AG04449 (cell line): ENCODE data around the gene WNK2.

Source experiments
- CTCF ChIA-PET: fragments of 350-600 bp; formaldehyde crosslinking; extraction: SDS; loops from one replicate; lab custom pipeline; 2021; ENCODE audit warnings: antibody characterized with exemption; lab: Yijun Ruan, JAX
- POLR2A ChIA-PET: fragments of 400-600, 350-600 bp; formaldehyde crosslinking; extraction: SDS; loops from one replicate; lab custom pipeline; 2020; ENCODE audit warnings: antibody characterized with exemption, inconsistent platforms; lab: Yijun Ruan, JAX
- DNase-seq: peaks from one replicate; pipeline ENCODE4 v3.0.0-alpha.2; 2010; ENCODE audit warnings: low read depth, low spot score
- H3K4me3 ChIP-seq: 2 replicates; pipeline ENCODE4 v1.5.1; 2011; ENCODE audit warnings: low read depth, mild to moderate bottlenecking, control low read depth, low read length
- CTCF ChIP-seq: IDR thresholded peaks from one replicate; pipeline ENCODE4 v1.5.1; 2011; ENCODE audit warnings: mild to moderate bottlenecking, moderate library complexity, low read length, control low read depth, inconsistent platforms; ENCODE audit not compliant: insufficient read depth; ENCODE audit errors: missing control alignments

Gene WNK2

DNA sequence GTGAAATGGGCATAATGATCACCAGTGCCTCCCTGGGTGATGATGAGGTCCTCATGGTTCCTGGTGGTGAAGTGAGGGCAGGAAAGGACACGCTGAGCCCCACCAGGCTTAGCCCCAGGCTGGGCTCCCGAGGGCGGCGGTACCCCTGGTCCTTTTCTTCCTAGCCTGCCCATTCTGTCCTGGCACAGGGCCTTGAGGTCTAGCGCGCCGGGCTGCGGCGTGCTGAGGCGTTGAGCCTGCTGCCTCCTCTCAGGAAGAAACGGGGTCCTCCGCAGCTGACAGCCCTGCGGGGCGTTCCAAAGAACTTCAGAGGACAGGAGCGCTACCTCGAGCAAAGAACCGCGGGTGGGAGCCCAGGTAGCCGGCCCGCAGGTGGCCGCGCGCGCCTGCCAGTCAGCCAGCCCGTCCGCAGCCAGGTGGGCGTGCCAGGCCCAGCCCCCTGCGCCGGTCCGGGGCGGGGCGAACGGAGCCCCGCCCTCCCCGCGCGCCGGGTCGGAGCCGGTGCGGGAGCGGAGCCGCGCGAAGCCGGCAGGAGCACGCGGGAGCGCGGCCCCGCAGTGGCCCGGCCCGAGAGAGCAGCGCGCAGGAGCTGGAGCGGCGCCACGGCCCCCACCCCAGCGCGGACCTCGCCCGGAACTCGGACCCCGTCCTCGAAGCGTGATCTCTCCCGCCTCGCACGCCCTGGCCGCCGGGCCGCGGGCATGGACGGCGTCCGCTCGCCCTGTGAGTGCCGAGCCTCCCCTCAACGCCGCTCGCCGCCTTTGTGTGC lies at the start of gene WNK2:
Gene WNK2, plus strand, starts transcription at position 477 of the 769 bp plus-strand sequence. CDS start 791 bp downstream, outside the sequence.
- no peak for DNase-seq
- CTCF ChIA-PET = interaction anchor here (1.2 kb wide), 1 partner anchor 24 kb away, joined by 3 read pairs; no protein-coding TSS in a partner anchor

GRCh38 chr9:93134740-93135444 lies 49.0 kb upstream of the WNK2 start:
- ChIA-PET POLR2A (interaction anchor here (1.2 kb wide), 1 partner anchor 39 kb away, joined by 4 read pairs; the partner anchor contains the start of gene CARD19), CTCF (no interaction called here)
- TF ChIP-seq CTCF = no peak
- no peak for DNase-seq
- peak overlapping the region; percentile 72 for H3K4me3 ChIP-seq

More for the DNA sequence above, at the start of gene WNK2:
- no peak within 1 kb of the TSS for H3K4me3 ChIP-seq
- POLR2A ChIA-PET = no interaction called here
- TF ChIP-seq CTCF = no peak

DNA sequence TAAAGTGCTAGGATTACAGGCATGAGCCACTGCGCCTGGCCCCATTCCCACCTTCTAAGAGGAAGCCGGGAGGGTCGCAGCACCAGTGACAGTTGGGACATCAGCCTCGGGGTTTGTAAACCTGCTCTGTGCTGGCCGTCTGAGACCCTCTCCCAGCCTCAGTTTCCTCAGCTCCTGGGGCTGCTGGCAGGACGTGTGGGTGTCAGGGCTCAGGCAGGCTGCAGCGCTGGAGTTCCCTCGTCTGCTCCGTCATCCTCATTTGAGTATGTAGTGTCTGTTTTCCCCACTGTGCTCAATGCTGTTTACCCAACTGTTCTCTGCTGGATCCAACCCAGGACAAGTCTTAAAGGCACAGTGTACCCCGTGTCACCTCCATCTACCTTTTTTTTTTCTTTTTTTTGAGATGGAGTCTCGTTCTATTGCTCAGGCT lies 47.9 kb upstream of the WNK2 start:
- TF ChIP-seq CTCF = no peak
- no peak overlapping the region for H3K4me3 ChIP-seq
- ChIA-PET CTCF (no interaction called here), POLR2A (no interaction called here)
- DNase-seq = no peak

- ChIA-PET CTCF (interaction anchor here (1.0 to 1.4 kb wide), 2 partner anchors 17 to 20 kb away, joined by 3 to 4 read pairs; no protein-coding TSS in a partner anchor), POLR2A (no interaction called here)
- DNase-seq = no peak
- no peak for TF ChIP-seq CTCF
- no peak overlapping the region for H3K4me3 ChIP-seq
These were observed 46.6 kb upstream of the WNK2 start for GRCh38 chr9:93137362-93137761.

DNA sequence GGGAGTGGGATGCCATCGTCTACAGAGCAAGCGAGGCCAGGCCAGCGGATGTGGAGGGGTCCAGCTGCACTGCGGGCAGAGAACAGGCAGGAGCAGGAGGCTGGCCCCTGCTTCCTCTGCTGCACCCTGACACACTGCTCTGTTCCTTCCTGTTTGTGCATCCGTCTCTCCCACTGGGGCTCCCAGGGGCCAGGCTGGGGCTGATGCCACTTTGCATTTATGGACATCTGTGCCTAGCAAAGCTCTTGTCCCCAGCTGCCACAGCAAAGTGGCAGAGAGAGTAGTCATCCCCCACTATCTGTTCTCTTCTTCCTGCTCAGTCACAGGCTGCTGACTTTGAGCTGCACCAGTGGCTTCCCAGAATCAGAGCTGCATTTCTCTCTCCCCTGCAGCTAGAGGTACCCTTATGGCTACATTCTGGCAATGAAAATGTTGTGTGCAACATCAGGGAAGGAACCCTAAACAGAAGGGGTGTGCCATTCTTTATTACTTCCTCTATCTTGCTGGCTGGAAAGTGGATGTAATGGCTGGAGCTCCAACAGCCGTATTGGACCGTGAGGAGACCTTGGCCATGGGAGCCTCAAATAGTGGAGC lies 45.7 kb upstream of the WNK2 start:
- no peak overlapping the region for H3K4me3 ChIP-seq
- no peak for DNase-seq
- POLR2A ChIA-PET = no interaction called here
- CTCF ChIA-PET = interaction anchor here (1.4 kb wide), 1 partner anchor 16 kb away, joined by 4 read pairs; no protein-coding TSS in a partner anchor
- TF ChIP-seq CTCF = no peak
